Nephron progenitor cell (in vitro differentiated cells): Measurements from ENCODE around the gene RNF208.

Source experiments
- DNase-seq: peaks from one replicate; pipeline ENCODE4 v3.0.0; 2021
- H3K27ac Mint-ChIP-seq: 2 replicates; pipeline ENCODE4 v1.8.0; 2021; ENCODE audit warnings: mild to moderate bottlenecking, moderate library complexity, mixed read lengths
- H3K27me3 Mint-ChIP-seq: 2 replicates; pipeline ENCODE4 v1.8.0; 2021; ENCODE audit warnings: mild to moderate bottlenecking, low read depth, mixed read lengths; ENCODE audit not compliant: poor library complexity
- H3K36me3 Mint-ChIP-seq: 2 replicates; pipeline ENCODE4 v1.8.0; 2021; ENCODE audit warnings: low read depth, mixed read lengths
- H3K4me1 Mint-ChIP-seq: 2 replicates; pipeline ENCODE4 v1.8.0; 2021; ENCODE audit warnings: mixed read lengths
- H3K4me3 Mint-ChIP-seq: 2 replicates; pipeline ENCODE4 v1.8.0; 2021; ENCODE audit warnings: mild to moderate bottlenecking, moderate library complexity, mixed read lengths
- H3K9me3 Mint-ChIP-seq: 2 replicates; pipeline ENCODE4 v1.8.0; 2021; ENCODE audit warnings: mild to moderate bottlenecking, moderate library complexity, mixed read lengths
- TF ChIP-seq, protein P1 (sequence below): fragments of 200-600 bp; sonication (generic); IDR thresholded peaks from 2 replicates; pipeline ENCODE4 v1.5.0; 2021; ENCODE audit warnings: antibody characterized with exemption

The RNF208 gene

DNA sequence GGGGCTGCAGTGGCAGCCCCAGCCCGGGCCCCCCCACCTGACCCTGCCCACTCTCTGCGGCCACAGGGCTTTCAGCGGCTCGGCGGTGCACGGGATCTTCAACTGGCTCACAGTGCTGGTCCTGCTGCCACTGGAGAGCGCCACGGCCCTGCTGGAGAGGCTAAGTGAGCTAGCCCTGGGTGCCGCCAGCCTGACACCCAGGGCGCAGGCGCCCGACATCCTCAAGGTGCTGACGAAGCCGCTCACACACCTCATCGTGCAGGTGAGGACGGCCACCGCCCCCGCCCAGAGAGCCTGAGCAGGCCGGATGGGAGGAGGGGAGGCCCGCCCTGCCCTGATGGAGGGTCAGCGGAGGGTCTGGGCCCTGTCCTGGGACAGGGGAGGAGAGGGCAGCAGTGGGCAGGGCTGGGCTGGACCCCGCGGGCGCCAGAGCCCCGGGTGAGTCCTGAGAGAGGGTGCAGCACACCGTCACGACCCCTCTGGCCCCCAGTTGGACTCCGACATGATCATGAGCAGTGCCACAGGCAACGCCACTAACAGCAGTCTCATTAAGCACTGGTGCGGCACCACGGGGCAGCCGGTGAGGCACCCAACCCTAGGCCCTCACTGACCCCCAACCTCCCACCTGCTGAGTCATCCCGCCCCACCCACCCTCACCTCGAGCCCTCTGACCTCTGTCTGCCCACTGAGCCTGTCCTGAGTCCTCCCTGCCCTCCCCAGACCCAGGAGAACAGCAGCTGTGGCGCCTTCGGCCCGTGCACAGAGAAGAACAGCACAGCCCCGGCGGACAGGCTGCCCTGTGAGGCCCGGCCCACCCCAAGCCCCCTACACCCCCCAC lies 11.3 kb upstream of the RNF208 start:
- no peak for DNase-seq
- no peaks in the 10 kb centered on the region for H3K9me3 Mint-ChIP-seq
- no peaks in the 10 kb centered on the region for H3K27me3 Mint-ChIP-seq
- peaks cover 29% of the 10 kb centered on the region for H3K4me1 Mint-ChIP-seq
- no peak overlapping the region for H3K4me3 Mint-ChIP-seq
- TF ChIP-seq, protein P1, sequence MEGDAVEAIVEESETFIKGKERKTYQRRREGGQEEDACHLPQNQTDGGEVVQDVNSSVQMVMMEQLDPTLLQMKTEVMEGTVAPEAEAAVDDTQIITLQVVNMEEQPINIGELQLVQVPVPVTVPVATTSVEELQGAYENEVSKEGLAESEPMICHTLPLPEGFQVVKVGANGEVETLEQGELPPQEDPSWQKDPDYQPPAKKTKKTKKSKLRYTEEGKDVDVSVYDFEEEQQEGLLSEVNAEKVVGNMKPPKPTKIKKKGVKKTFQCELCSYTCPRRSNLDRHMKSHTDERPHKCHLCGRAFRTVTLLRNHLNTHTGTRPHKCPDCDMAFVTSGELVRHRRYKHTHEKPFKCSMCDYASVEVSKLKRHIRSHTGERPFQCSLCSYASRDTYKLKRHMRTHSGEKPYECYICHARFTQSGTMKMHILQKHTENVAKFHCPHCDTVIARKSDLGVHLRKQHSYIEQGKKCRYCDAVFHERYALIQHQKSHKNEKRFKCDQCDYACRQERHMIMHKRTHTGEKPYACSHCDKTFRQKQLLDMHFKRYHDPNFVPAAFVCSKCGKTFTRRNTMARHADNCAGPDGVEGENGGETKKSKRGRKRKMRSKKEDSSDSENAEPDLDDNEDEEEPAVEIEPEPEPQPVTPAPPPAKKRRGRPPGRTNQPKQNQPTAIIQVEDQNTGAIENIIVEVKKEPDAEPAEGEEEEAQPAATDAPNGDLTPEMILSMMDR = no peak
- no peaks in the 10 kb centered on the region for H3K36me3 Mint-ChIP-seq
- H3K27ac Mint-ChIP-seq = no peak overlapping the region

DNA sequence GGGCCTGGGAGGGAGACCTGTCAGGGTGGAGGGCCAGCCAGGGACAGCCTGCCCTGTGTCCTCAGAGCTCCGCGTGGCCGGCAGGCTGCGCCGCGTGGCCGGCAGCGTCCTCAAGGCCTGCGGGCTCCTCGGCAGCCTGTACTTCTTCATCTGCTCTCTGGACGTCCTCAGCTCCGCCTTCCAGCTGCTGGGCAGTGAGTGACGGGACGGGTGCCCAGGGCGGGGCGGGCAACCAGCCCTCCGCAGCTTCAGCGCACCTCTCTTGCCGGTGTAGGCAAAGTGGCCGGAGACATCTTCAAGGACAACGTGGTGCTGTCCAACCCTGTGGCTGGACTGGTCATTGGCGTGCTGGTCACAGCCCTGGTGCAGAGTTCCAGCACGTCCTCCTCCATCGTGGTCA lies 10.5 kb upstream of the RNF208 start:
- Mint-ChIP-seq H3K4me3 (no peak overlapping the region), H3K27ac (no peak overlapping the region), H3K9me3 (no peaks in the 10 kb centered on the region), H3K27me3 (no peaks in the 10 kb centered on the region), H3K4me1 (peaks cover 24% of the 10 kb centered on the region), H3K36me3 (no peaks in the 10 kb centered on the region)
- no peak for DNase-seq
- TF ChIP-seq, protein P1 = no peak

DNA sequence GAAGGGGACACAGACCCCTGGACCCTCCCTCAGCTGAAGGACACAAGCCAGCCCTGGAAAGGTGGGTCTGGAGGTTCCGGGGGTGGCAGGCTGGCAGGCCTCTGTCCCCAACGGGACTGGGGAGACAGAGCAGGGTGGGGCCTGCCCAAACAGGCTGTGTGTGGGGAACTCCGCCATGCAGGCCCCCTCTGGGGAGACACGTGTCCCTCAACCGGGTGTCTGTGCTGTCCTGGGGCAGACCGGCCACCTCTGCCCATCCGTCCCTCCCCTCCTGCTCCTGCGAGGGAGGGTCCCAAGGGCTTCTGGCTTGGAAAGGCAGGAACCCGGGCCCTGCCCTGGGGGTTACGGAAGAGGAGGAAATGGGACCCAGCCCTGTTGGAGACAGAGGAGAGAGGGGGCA lies 10.1 kb upstream of the RNF208 start:
- H3K4me3 Mint-ChIP-seq = no peak overlapping the region
- no peaks in the 10 kb centered on the region for H3K9me3 Mint-ChIP-seq
- no peak overlapping the region for H3K27ac Mint-ChIP-seq
- no peaks in the 10 kb centered on the region for H3K36me3 Mint-ChIP-seq
- peaks cover 22% of the 10 kb centered on the region for H3K4me1 Mint-ChIP-seq
- no peaks in the 10 kb centered on the region for H3K27me3 Mint-ChIP-seq
- DNase-seq = no peak
- TF ChIP-seq, protein P1 = no peak

DNA sequence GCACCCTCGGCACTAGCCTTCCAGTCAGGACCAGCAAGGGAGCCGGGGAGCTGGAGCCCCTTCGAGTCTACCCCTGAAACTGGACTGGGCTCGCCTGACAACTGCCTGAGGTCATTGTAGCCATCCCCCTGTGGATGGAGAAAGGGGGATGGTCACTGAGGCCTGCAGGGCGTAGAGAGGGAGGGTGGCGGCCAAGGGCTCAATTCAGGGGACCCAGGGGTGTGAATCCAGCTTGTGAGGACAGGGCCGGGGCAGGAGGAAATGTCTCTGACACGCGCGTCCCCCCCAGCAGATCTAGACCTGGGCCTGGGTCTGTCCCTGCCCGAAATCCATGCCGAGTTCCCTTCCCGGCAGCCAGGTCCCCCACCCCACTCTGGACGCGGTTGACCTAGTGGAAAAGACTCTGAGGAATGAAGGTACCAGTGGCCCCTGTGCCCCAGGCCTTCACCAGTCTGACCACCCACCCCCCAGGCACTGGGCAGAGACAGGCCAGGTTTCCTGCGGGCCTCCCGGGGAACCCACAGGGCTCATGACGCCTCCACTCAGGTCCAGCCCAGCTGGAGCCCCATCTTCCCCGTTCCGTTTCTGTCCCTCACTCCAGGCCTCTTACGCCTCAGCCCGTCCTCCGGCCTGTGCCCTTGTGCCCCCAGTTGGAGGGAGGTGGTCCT lies 9.5 kb upstream of the RNF208 start:
- no peak for DNase-seq
- Mint-ChIP-seq H3K4me3 (no peak overlapping the region), H3K27me3 (no peaks in the 10 kb centered on the region), H3K27ac (no peak overlapping the region), H3K36me3 (no peaks in the 10 kb centered on the region), H3K9me3 (no peaks in the 10 kb centered on the region), H3K4me1 (peaks cover 21% of the 10 kb centered on the region)
- TF ChIP-seq, protein P1 = no peak

DNA sequence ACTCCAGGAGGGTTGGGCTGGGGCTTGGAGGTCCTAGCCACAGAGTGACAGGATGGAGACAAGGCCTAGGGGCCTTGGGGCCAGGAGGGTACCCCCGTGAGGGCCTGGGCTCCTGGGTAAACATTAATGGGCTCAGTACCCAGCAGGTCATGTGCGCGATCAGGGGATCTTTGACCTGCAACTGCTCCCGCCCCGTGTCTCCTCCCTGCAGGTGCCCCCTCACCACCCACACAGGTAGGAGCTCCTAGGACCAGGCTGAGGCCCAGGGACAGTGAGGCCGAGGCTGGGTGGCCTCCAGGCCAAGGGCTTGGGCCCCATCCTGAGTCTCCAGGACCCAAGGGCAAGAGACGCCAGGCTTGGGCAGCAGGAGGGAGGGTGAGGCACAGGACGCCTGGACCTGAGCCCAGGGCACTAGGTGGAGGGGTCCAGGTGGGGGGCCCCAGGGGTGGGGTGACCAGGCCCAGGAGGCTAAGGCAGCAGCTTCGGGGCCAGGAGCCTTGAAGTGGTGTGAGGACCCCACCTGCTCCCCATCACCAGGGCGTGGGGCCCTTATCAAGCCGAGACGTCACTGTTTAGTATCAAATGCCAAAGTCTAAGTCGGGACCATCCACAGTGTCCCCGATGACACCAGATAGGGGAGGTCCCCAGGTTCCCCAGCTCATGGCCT lies 8.8 kb upstream of the RNF208 start, which contains the start of gene SLC34A3:
Gene SLC34A3 (plus strand): TSS at position 197 of the 667 bp plus-strand sequence. CDS start 802 bp downstream, outside the sequence.
- no peak within 1 kb of the TSS for H3K4me3 Mint-ChIP-seq
- peaks cover 21% of the 10 kb centered on the region for H3K4me1 Mint-ChIP-seq
- no peaks in the 10 kb centered on the region for H3K9me3 Mint-ChIP-seq
- DNase-seq = no peak
- TF ChIP-seq, protein P1 = no peak
- no peaks in the 10 kb centered on the region for H3K27me3 Mint-ChIP-seq
- no peaks in the 10 kb centered on the region for H3K36me3 Mint-ChIP-seq
- no peak within 1 kb of the TSS for H3K27ac Mint-ChIP-seq
